Stimulated activated CD4-positive, alpha-beta T cell treated with anti-CD3 and anti-CD28 coated beads, Interleukin-4, amount 100 ng/mL, for 4 hours (primary cell): ENCODE measurements around the gene LGALSL.
"Not testable (repeated sequence)": the region's sequence is repeated elsewhere in the genome, so short reads cannot be mapped to it uniquely, and the experiment has no call there.

ENCODE experiments used
- DNase-seq, 2 experiments: peaks; one replicate each; pipeline ENCODE4 v3.0.0-alpha.2; 2020

LGALSL gene

DNA sequence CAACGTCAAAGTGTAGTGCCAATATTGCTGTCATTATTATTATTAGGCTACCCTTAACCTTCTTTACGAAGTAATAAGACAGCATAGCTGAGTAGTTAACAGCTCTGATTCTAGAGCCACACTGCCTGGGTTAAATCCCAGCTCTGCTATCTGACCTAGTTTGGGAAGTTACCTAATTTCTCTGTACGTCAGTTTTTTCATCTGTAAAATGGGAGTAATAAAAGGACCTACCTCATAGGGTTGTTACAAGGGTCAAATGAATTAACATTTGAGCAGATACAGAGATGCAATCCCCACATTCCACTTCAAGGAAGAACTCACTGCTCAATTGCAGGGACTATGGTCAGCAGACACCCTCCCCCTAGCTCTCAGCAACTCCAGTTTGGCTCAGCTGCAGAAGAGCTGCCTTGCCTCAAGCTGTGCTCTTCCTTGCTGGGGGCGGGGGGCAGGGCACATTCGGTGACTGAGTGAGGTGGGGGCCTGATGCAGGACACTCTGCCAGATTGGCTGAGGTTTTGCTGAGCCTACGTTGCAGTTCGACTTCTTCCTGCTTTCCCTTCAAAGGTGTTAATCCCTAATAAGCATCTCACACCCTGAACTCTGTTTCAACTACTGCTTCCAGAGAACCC, 11.0 kb upstream of the LGALSL start:
- DNase-seq = no peak

DNA sequence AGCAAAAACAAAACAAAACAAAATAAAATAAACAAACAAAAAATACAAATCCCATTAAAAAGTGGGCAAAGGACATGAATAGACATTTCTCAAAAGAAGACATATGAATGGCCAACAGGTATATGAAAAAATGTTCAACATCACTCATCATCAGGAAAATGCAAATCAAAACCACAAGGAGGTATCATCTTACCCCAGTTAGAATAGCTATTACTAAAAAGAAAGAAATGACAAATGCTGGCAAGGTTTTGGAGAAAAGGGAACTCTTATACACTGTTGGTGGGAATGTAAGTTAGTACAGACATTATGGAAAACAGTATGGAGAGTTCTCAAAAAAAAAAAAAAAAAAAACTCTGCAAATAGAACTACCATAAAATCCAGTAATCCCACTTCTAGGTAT, 8.0 kb upstream of the LGALSL start:
- not testable (repeated sequence) for DNase-seq

DNA sequence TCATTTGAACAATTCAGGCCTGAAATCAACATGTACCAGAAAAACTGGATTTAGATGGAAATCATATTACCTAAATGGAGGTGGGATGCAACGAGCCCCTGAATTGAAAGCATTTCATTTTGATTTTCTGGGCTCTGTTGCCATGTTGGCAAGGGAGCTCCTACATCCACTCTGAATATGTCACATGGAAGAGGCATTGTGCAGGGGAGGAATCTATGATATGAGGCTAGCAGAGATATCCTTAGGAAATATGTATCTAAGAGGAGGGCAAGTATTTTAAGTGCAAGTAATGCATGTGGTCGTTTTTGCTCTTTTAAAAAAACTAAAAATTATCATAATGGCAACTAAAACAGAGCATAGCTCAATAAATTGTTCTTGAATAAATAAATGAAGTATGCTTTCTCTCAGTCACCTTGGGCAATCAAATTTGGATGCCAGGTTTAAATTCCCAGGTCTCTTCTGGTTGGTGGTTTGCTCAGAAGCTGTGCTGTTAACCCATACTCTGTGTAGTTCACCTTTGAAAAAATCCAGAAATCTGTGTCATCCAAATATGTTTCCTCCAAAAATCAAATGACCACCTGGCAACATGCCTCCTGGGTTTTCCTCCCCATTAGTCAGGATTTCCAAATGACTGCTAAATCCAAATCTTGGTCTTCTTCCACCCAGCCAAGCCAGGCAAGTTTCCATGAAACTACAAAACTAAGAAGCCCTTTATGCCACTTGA, 6.5 kb upstream of the LGALSL start:
- DNase-seq = no peak

DNA sequence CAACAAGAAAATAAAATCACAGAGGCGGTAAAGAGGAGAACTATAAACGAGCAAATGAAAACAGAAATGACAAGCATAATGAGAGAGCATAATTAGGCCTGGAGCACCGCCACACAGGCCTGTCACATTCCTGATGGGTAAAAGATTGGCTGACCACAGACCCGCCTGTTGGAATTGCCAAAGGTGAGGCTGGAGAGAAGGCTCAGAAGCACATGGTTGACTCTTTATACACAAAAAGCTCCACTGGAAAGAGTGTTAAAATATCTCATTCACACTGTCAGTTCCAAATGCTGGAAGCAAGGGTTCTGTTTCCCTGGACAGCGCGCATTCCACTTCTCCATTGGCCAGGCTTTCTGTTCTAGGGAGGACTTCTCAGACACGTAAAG, 5.9 kb upstream of the LGALSL start:
- no peak for DNase-seq

DNA sequence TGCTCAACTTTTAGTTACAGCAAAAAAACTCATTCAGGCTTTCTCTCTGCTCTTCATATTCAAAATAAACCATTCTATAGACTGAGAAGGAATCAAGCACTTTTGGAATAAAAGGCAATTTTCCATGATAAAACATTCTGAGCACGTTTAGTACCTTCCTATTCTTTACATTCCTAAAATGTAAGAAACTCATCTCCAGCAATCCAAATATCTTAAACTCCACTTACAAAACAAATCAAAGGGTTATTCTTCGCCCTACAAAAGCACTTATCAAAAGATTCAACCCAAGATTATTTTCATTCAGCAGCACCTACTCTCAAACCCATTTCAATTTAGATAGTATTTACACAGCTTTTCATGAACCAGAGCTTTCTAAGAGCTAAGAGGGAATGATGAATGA, 2.9 kb upstream of the LGALSL start:
- no peak for DNase-seq

DNA sequence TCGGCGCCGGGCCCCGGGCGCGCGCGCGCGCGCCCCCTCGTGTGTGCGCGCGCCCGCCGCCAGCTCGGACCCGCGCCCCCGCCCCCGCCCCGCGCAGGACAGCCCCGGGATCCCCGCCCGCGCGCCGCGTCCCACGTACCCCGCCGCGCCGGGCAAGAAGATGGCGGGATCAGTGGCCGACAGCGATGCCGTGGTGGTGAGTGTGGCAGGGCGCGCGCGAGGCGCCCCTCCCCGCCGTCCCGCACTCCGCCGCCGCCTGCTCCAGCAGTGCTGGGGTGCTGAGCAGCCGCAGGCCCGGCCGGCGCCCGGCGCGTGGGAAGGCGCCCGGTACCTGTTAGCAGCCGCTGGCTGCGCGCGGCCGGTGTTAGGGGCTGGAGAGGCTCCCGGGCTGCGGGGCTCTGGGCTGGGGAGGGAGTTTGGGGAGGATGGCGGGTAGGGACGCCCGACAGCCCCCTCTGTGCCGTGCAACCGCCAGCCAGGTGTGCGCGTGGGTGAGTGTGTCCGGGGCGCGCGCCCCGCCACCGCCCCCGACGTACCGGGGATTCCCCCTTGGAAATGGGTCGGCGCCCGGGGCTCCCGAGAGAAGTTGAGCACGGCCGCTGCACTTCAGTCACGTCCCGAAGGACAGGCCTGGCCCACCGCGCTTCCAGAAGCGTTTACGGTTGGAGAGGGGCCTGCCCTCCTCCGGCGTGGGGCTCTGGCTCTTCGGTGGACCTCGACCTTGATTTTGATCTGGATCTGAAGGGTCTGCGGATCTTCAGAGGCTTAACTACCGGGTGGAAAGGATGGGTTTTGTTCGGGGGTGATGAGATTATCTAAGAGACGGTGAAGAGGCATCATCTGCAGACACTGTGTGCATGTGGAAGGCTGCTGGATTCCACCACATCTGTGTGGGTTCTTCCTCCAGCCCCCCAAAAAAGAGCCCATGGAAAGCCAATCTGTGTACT, 697 bp downstream of the LGALSL start:
- peak; percentile 48 to 53 for DNase-seq

DNA sequence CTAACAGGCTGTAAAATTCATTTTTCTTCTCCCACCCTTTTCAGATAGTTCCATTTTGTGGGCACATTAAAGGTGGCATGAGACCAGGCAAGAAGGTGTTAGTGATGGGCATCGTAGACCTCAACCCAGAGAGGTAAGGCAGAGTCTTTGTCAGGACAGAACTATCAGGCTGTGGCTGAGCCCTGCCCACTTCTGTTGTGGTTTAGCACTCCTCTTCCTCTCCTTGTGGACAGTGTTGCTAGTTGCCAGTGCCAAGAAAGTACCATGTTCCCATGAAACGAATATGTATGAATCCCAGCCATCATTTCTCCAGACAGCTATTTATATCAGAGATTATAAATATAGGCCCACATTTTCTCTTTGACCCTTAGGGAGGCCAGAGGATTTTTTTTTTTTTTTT, 1.6 kb downstream of the LGALSL start:
- DNase-seq = no peak

DNA sequence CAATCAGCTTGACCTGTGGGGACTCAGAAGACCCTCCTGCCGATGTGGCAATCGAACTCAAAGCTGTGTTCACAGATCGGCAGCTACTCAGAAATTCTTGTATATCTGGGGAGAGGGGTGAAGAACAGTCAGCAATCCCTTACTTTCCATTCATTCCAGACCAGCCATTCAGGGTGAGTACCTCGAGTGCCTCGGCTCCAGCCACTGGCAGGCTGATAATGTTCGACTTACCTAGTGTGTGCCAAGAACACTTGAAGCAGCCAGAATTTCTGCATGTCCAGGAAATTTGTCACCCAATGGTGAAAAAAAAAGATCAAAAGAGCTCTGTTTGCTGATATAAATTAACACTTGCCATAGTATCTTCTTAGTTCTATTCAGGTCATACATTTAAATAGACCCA, 2.3 kb downstream of the LGALSL start:
- no peak for DNase-seq

DNA sequence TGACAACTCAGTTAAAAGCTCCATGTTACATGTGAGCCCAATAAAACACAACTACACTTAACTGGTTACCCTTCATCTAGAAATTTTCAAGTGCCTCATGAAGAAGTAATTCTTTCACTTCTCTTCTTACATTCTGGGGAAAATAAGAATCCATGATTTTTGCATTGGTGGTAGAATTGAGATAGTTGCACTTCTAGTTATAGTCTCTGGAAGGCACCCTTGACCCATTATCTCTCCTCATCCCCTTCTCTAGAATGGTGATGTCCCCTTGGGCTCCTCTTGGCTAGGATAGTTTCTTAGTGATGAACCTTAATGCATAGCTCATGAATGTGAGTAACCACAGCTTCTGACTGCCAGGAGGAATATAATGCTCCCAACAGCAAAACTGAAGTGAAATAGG, 3.6 kb downstream of the LGALSL start:
- DNase-seq = no peak

DNA sequence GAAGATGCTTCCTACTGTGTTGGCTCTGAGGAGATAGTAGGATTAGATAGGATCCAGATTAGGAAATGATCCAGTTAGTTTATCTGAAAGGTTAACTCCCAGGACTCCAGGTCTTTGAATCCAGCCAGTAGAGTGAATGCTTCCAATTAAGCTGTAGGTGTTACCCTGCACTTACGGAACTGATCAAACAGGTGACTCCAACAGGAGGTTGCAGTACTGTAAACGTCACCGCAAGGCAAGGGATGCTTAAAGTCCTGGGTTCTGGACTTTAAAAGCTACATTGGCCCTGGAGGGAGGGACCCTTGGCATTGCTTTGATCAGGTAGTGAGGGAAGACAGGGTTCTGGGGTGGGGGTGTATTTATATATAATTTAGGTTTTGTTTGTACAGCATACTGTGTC, 5.6 kb downstream of the LGALSL start:
- DNase-seq = no peak

DNA sequence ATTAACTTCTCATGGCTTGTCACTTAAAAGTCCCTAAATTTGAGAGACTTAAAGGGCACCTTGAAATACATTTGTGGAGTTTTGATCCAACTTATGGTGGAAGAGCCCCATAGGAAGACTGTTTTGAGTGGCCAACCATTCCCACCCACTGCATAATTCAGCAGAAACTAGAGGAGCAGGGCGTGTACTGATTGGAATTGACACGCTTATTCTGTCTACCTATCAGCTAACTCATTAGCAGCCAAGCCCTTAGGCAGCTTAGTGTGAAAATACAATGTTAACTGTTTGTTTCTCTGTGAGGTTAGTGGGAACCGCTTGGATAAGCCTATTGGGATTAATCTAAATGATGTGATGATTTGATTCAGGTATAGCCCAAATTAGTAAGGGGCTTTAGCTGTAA, 6.4 kb downstream of the LGALSL start:
- no peak for DNase-seq

DNA sequence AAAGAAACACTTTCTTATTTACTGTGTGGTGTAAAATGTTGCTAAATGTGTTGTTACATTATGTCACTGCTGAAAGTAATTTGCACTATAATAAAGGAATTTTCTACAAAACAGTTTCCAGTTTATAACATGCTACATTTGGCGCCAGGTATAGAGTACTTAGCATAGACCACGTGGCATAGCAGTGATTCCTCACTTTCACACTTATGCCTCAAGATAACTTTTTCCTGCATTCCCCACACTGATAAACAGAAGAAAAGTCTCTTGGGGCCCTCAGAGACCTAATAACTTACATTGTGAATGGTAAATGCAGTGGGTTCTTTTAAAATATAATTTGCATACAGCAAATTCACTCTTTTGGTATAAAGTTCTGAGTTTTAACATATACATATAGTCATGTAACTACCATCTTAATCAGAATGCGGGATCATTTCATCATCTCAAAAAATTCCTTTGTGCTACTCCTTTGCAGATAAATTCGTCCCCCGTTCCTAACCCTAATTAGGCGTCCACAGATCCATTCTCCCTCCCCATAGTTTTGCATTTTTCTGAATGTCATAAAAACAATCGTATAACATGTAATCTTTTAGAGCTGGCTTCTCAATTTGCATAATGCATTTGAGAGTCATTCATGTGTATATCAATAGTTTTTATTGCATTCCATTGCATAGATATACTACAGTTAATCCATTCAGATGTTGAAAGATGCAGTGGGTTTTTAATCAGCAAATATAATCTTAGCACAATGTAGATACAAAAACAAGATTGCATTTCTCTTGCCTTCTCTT, 7.5 kb downstream of the LGALSL start:
- DNase-seq = no peak

DNA sequence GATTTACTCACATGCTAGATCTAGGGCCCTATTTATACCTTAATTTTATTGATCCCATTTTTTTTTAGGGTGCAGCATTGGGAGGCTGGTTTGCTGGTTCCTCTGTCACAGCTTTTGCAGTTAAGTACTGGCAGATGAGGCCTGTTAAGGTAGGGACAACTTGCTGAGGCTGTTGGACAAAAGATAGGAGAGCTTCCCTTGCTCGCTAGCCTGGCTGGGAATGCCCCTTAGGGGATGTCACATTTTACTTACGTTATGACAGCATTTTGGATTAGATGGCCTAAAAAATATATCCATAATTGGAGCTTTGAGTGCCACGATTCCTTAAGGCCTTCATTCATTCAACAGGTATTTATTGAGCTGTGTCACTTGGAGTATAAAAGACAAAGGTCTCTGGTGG, 8.2 kb downstream of the LGALSL start:
- no peak for DNase-seq

DNA sequence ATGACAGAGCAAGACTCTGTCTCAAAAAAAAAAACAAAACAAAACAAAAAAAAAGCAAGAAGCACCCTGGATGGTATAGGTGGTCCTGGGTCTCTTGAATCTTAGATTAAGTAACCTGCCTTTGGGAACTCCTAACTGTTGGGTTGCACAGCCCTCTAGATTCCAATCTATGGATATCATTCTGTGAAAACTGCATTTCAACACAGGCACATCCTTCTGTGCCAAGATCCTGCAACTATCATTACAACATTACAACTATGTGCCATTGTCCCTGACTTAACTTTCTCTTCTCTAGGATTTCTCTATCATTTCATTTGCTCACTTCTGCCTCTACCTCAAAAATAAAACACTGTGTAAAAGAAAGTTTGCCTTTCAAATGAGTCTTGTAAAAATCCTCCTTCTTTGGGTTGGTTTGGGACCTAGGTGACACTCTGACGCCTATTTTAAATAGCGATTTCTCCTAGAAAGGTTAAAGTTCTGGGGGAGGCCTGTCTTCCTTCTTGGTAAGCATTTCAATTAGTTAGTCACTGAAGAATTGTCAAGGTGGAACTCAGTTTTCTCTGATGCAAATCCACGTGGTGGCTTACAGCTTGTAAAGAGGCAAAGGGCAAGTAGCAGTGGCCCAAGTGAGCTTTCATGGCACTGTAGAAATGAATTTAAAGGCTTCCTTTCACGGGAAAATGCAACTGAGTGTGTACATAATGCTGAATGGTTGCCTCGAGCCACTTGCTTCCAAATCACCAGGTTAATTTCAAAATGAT, 9.2 kb downstream of the LGALSL start:
- DNase-seq = no peak

DNA sequence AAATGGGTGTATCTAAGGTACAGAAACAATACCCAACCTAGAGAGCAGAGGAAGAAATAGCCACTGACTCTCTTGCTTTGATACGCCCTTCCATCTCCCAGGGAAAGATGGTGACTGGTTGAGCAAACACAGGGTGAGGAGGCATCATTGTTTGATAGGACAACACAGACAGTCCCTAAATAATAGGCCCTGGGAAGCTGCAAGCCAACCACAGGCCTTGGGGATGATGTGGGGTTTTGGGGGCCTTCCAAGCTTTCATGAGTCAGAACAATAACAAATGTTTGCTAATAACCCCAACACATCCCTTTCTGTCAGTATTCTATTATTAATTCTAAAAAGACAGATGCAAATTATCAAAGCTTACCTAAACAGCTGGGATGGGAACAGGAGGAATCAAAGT, 9.8 kb downstream of the LGALSL start:
- DNase-seq = no peak

DNA sequence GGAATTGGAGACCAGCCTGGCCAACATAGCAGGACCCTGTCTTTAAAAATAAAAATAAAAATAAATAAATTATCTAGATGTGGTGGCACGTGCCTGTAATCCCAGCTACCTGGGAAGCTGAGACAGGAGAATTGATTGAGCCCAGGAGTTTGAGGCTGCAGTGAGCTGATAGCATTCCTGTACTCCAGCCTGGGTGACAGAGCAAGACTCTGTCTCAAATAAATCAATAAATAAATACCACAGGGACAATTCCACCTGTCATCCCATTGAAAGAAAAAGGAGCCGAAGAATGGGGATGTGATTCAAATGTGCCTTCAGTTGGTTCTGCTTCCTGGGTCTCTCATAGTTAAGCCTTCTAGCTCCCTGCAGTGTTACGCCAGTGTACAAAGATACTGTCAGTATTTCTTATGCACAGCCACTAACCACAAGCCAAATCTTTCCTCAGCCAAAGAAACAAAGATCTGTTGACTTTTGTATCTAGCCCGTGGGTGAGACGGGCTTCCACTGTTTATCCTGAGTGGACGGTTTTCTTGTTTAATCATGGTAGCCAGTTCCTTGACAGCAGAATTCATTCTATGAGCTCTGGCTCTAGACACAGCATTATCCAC, 12.6 kb downstream of the LGALSL start:
- DNase-seq = no peak

DNA sequence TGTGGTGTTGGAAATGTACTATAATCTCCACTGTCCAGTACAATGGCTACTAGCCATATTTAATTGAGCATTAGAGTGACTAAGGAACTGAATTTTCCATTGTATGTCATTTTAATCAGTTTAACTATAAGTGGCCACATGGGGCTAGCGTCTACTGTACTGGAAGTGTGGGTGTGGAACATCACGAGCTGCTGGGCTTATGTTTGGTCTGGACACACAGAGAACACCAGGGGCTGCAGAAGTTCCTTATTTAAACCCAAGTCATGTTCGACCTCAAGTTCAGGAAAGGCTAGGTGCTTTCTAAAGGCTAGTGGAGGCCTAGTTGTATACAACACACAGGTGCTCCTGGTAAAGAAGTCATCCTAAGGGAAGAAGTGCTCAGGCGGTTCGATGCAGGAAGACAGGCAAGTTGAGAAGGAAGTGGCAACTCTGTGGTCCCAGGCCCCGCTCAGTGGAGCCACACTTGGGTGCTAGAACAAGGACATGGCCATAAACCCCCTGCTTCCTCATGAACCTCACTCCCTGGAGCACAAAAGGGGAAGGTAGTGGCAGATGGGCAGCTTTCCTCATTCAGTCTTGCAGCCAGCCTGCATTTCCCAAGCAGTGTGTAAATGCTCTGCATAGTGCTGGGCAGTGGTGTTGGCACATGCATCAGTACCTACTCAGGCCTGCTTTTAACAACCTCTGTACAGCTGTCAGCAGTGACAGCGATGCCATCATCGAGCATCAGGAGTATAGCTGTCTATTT, 13.3 kb downstream of the LGALSL start:
- DNase-seq = no peak

DNA sequence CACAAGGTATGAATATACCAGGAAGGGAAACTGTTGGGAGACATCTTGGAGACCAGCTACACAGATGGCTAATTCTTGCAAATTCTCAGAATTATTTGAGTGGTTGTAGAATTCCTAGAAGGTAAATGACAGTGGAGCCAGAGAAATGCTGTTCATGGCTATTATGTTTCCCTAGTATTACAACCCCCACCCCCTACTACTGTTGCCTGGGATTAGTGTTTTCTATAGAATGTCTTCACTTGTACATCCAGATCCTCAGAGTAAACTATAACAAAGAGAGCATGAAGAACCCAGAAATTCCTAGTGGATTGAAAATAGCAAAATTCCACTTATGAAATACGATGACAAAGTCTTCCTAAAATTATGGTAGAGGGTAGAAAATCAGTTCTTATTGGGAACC, 15.3 kb downstream of the LGALSL start:
- no peak for DNase-seq

DNA sequence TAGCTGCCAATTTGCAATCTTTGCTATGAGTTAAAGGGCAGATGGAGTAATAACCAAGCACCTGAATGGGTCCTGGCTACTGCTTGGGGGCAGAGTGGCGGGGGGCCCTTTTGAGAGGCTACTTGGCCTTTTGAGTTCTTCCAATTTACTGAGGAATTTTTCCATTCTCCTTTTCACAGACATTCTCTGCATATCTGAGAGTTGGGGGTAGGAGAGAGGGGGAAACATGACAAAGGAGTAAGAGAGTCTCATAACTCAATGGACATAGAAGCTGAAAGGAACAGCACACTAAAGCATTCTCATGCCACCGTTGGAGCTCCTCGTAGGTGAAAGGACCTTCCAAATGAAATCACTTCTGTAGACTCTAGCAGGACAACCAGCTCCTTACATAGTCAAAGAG, 16.1 kb downstream of the LGALSL start:
- DNase-seq = no peak

DNA sequence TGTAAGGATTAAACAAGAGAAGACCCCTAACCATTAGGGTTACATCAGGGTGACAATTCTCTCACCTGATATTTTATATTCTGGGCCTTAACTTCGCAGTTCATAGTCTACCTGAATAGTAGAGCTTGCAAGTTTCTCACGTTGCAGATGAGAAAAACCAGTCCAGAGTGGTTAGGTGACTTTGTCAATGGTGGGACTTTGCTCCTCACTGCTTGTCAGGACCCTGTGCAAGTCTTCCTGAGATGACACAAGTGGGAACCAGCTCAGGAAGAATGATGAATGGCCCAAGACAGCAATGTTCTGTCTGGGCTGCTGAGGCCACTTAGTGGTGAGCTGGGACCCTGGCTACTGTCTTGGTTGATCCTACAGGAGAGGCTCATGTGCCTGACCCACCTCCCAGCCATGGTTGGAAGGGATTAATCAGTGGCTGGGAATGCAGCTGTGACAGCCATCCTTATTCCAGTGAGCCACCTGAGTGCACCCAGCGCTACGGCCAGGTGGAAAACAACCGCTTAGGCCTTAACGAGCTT, 16.9 kb downstream of the LGALSL start:
- DNase-seq = no peak

DNA sequence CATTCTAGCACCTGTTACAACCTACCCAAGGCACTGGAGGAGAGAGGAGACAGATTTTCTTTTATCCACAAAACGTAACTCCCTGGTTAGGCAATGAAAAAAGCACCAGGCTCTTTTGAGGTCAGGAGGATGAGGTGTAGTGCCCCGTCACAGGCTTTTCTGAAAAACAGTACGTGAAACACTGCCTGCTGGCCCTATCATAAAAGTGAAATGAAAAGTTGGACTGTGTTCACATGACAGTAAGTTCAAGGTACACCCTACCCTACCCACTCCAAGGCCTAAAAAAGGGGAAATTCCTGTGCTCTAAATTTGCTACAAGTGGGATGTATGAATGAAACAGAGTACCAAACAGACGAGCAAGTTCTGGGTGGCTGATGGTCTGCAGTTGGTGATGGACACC, 17.6 kb downstream of the LGALSL start:
- DNase-seq = no peak
